ENCODE measurements around the gene XPNPEP1.

DNA sequence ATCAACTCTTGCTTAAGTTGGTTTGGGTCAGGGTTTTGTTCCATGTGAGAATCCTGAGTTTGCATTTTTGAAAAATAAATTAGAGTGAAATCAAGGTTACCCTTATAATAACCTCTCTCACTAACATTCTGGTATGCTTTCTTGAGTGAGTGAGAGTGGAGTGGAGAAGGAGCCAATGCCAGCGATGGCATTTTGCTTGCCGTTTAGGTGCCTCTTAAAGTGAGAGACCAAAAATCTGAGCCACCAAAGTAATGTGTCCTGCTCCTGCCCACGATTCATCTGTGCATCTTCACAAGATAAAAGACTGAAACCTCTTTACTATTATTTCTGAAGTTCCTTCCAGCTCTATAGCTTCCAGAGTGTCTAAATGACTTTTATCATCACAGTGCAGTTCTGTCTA, 23.4 kb upstream of the XPNPEP1 start:
- TF ChIP-seq, protein P1, sequence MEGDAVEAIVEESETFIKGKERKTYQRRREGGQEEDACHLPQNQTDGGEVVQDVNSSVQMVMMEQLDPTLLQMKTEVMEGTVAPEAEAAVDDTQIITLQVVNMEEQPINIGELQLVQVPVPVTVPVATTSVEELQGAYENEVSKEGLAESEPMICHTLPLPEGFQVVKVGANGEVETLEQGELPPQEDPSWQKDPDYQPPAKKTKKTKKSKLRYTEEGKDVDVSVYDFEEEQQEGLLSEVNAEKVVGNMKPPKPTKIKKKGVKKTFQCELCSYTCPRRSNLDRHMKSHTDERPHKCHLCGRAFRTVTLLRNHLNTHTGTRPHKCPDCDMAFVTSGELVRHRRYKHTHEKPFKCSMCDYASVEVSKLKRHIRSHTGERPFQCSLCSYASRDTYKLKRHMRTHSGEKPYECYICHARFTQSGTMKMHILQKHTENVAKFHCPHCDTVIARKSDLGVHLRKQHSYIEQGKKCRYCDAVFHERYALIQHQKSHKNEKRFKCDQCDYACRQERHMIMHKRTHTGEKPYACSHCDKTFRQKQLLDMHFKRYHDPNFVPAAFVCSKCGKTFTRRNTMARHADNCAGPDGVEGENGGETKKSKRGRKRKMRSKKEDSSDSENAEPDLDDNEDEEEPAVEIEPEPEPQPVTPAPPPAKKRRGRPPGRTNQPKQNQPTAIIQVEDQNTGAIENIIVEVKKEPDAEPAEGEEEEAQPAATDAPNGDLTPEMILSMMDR (optimal IDR thresholded peaks at IDR 0.05 in 1 of 3, IDR thresholded peaks at IDR 0.05 in 1 of 3, conservative IDR thresholded peaks at IDR 0.05 in 1 of 3; ENCODE audit: extremely low read depth in 1 of 3, insufficient read depth in 2 of 3, low read length in 3 of 3), result no peak
- no peak for TF ChIP-seq EZH2 (IDR thresholded peaks at IDR 0.05; ENCODE audit: low read length)
